Heart left ventricle (tissue), 16 donors: Measurements from ENCODE around the gene WDR47. TPM values are rescaled to one million over a fixed set of nuclear protein-coding genes. Genes with fewer than 3 reads are reported as not detected.

ENCODE experiments used
- ATAC-seq, 4 donors: fragments of 200-7000 bp; cut with Tn5 transposase; one replicate each; pipeline ENCODE4 v1.9.1; 2020 to 2022; ENCODE audit warnings: moderate library complexity in 4 of 4, mild to moderate bottlenecking in 3 of 4, moderate number of reproducible peaks in 1 of 4
- DNase-seq, 5 donors: peaks; one replicate each; pipeline ENCODE4 v3.0.0-alpha.2; 2020
- H3K27ac ChIP-seq, 12 donors: fragments of 200-600 bp; sonication (generic) in 4 of 12; one replicate each; pipeline versions ENCODE4 v1.5.0 to v1.8.0; 2016 to 2022; ENCODE audit warnings: mild to moderate bottlenecking in 2 of 12
- H3K27me3 ChIP-seq, 9 donors: fragments of 200-600 bp; sonication (generic) in 2 of 9; one replicate each; pipeline versions ENCODE4 v1.5.1 to v1.8.0; 2016 to 2022; ENCODE audit warnings: mild to moderate bottlenecking in 3 of 9
- H3K36me3 ChIP-seq, 9 donors: fragments of 200-600 bp; sonication (generic) in 2 of 9; one replicate each; pipeline versions ENCODE4 v1.5.0 to v1.8.0; 2018 to 2022; ENCODE audit warnings: mild to moderate bottlenecking in 2 of 9
- H3K4me1 ChIP-seq, 12 donors: fragments of 200-600 bp; sonication (generic) in 4 of 12; one replicate each; pipeline versions ENCODE4 v1.5.0 to v1.8.0; 2016 to 2022; ENCODE audit warnings: mild to moderate bottlenecking in 3 of 12
- H3K4me3 ChIP-seq, 12 donors: fragments of 200-600 bp; sonication (generic) in 4 of 12; one replicate each; pipeline versions ENCODE4 v1.5.0 to v1.8.0; 2017 to 2022; ENCODE audit warnings: mild to moderate bottlenecking in 9 of 12, moderate library complexity in 4 of 12
- H3K9me3 ChIP-seq, 12 donors: fragments of 200-600 bp; sonication (generic) in 4 of 12; one replicate each; pipeline versions ENCODE4 v1.5.0 to v1.8.0; 2016 to 2022; ENCODE audit warnings: mild to moderate bottlenecking in 1 of 12
- CTCF ChIP-seq, 12 donors: fragments of 200-600 bp; sonication (generic) in 4 of 12; IDR thresholded peaks; one replicate each; pipeline versions ENCODE4 v1.5.0 to v1.8.0; 2018 to 2022; ENCODE audit warnings: antibody characterized with exemption in 12 of 12, mild to moderate bottlenecking in 5 of 12
- POLR2A ChIP-seq, 2 donors: fragments of 450-650 bp; IDR thresholded peaks; one replicate each; pipeline ENCODE4 v1.6.1; 2017; ENCODE audit warnings: antibody characterized with exemption in 2 of 2, mild to moderate bottlenecking in 2 of 2, moderate library complexity in 2 of 2
- WGBS, 4 donors: extraction: QIAGEN DNeasy Blood & Tissue Kit in 2 of 4; methylation state at CpG; one replicate each; pipeline versions ENCODE4 v1.1.5 to v1.1.7; 2013 to 2018; 5-methylcytosine and 5-hydroxymethylcytosine counted together
- intact Hi-C, 10 donors: fragments of 100-400 bp; cut with DNase I; formaldehyde crosslinking; loops; one replicate each; pipeline versions ENCODE4 v1.11.1 to v1.14.2; 2022
- polyA plus RNA-seq, 2 donors: library from polyadenylated mRNA; stranded (reverse); fragments of 200-250 nt; gene quantifications; one replicate each; pipeline ENCODE4 v1.2.3, GENCODE V29; 2013
- total RNA-seq, 9 donors: library from RNA; depleted of rRNA in 2 of 9; stranded (reverse); fragments of >200 nt in 2 of 9; fragmentation: NEBNext Ultra II Directional in 3 of 9; extraction: Animal tissue kit (Norgen Biotek cat#: 25700) in 3 of 9; gene quantifications; one replicate each; pipeline versions ENCODE4 v1.1.0 to v1.2.4, GENCODE V29; 2016 to 2023
- donor health status: ischemic (EF 13 %, LVEDD 7.1; RV severe dilation, severe dysfunction).
- donor health status: healthy with polysubstance abuse.
- donor health status: DM: no; HTN: yes; CAD: no.
- donor health status: DM: no; HTN: no; CAD: no.
- donor health status: ischemic (EF 25% LVEDD 6.9; RV normal size, moderate dysfunction).
- donor health status: ischemic (EF 25% LVEDD 5.7; RV mildly dilated, moderate dysfunction).
- donor health status: healthy.
- donor health status: DM: yes; HTN: yes; CAD: no.
- donor health status: ischemic (EF 35%, LVEDD 5.7; RV mildly dilated, moderate dysfunction).
- donor health status: nonischemic (EF 11% LVEDD 7.7; RV severe dilation, severe dysfunction).
- donor health status: DM: yes; HTN: yes; CAD: no.
- donor health status: PGD.
- donor health status: ischemic (EF 29% LVEDD 5.4; RV normal size, mild dysfunction).
- donor health status: nonischemic (EF 23%, LVEDD 6.1; RV moderate dilation, normal function).

The WDR47 gene
- total and polyA plus RNA-seq, 11 donors, result 2.6 to 22.3 (median 14.6) TPM

- intact Hi-C loops, result loop anchor here in 7 of 10 donors (2.0 to 10.0 kb wide), 3 partner anchors 150 to 153 kb away; partner anchors contain the start of gene ELAPOR1 (in 6 of the 7)
- Histone ChIP-seq H3K9me3 (no peaks in the 10 kb centered on the region), H3K36me3 (peaks cover 0 to 16% (median 4%) of the 10 kb centered on the region in 9 donors), H3K4me1 (peaks cover 0 to 31% (median 14%) of the 10 kb centered on the region in 12 donors), H3K27me3 (no peaks in the 10 kb centered on the region), H3K27ac (peak overlapping the region in 5 of 12 donors; percentile 93 to 99 (median 96)), H3K4me3 (peak overlapping the region in 11 of 12 donors; percentile 66 to 87 (median 80))
- 92 to 95% (median 94%) methylated on average over 15 of the region's 15 CpGs for WGBS, 4 donors
- TF ChIP-seq POLR2A (IDR thresholded peaks at IDR 0.05) (no peak), CTCF (IDR thresholded peaks at IDR 0.05) (no peak)
- ATAC-seq, result no peak
- DNase-seq, result no peak
Observed at GRCh38 chr1:108961752-108962486, 80.0 kb downstream of the WDR47 start.

GRCh38 chr1:108961198-108961597, 80.7 kb downstream of the WDR47 start:
- intact Hi-C loops, result loop anchor here in 6 of 10 donors (5.0 to 10.0 kb wide), 2 partner anchors 151 to 154 kb away; partner anchors contain the start of gene ELAPOR1 (in 6 of the 6)
- DNase-seq (no peak), ATAC-seq (no peak)
- H3K9me3 ChIP-seq, result no peaks in the 10 kb centered on the region
- TF ChIP-seq POLR2A (IDR thresholded peaks at IDR 0.05), result no peak
- TF ChIP-seq CTCF (IDR thresholded peaks at IDR 0.05), result no peak
- no peaks in the 10 kb centered on the region for H3K27me3 ChIP-seq
- H3K4me1 ChIP-seq, result peaks cover 0 to 33% (median 14%) of the 10 kb centered on the region in 12 donors
- WGBS, 4 donors, result 87 to 92% (median 90%) methylated on average over 9 of the region's 9 CpGs
- no peak overlapping the region for H3K4me3 ChIP-seq
- no peak overlapping the region for H3K27ac ChIP-seq
- peaks cover 0 to 16% (median 4%) of the 10 kb centered on the region in 9 donors for H3K36me3 ChIP-seq

- peaks cover 0 to 33% (median 14%) of the 10 kb centered on the region in 12 donors for H3K4me1 ChIP-seq
Observed at GRCh38 chr1:108960719-108961118, 81.2 kb downstream of the WDR47 start.

More at GRCh38 chr1:108960719-108961118, 81.2 kb downstream of the WDR47 start:
- DNase-seq (no peak), ATAC-seq (no peak)
- WGBS, 4 donors, result 90 to 95% (median 92%) methylated on average over 5 of the region's 5 CpGs
- intact Hi-C loops, result loop anchor here in 6 of 10 donors (5.0 to 10.0 kb wide), 2 partner anchors 152 to 154 kb away; partner anchors contain the start of gene ELAPOR1 (in 6 of the 6)
- Histone ChIP-seq H3K27ac (no peak overlapping the region), H3K9me3 (no peaks in the 10 kb centered on the region), H3K27me3 (no peaks in the 10 kb centered on the region), H3K4me3 (no peak overlapping the region), H3K36me3 (peaks cover 0 to 16% (median 4%) of the 10 kb centered on the region in 9 donors)
- TF ChIP-seq POLR2A (IDR thresholded peaks at IDR 0.05) (no peak), CTCF (IDR thresholded peaks at IDR 0.05) (no peak)
